Right renal pelvis (tissue), 4 donors: ENCODE results near the gene PIK3C3. TPM values are rescaled to one million over a fixed set of nuclear protein-coding genes. Genes with fewer than 3 reads are reported as not detected.
"Not testable (repeated sequence)": the region's sequence is repeated elsewhere in the genome, so short reads cannot be mapped to it uniquely, and the experiment has no call there.

Experiments used
- DNase-seq, 4 donors: peaks; one replicate each; pipeline ENCODE4 v3.0.0-alpha.2; 2013; ENCODE audit warnings: low read depth in 4 of 4, low spot score in 3 of 4, missing footprints in 1 of 4
- polyA plus RNA-seq, 4 donors: library from polyadenylated mRNA; unstranded; fragments of 120-200 nt; gene quantifications; one replicate each; pipeline ENCODE4 v1.2.1, GENCODE V29; 2013; ENCODE audit not compliant: insufficient read length in 4 of 4

PIK3C3 gene
- polyA plus RNA-seq, 4 donors, result 66.2 to 86.8 (median 78.4) TPM

DNA sequence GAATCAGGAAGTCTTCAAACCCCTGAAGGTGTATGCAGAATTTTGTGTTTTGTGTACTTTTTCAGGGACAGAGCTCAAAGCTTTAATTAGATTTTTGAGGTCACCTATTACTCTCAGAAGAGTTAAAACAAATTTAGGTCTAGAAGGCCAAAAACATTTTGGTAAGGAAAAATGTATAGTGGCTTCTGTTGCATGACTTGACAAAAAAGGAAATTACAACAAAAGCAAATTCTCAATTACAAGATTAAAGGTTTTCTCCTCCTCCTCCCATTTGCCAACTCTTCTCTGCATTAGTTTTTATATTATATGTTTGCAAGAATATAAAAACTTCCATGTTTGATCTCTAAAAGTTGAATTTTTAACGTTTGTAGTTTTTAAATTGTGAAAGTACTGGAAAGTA lies 4.0 kb downstream of the PIK3C3 start:
- DNase-seq, result no peak

DNA sequence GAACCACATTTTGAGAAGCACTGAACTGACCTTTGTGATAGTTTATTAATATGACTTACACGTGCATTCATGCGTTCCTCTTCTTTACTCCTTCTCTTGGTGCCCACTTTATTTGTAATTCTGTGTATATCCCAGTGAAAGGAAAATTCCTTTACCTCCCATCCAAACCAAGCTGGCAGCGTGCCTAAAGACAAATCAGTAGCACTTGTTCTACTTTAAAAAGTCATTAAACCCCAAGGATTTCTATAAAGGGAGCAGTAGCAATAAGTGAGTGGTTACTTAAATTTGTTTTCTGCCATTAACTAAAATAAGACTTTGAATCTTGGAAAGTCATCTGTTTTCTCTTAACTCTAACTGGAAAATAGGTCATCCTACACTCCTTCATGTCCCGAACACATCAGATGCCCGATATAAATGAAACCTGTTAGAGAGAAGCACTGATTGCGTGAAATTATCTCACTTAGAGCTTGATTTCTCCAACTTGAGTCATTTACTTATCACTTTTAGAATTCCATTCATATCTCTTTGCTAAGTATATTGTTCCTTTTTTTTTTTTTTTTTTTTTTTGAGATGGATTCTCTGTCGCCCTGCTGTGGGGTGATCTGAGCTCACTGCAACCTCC lies 10.7 kb downstream of the PIK3C3 start:
- no peak for DNase-seq

- no peak for DNase-seq
These were observed 11.9 kb downstream of the PIK3C3 start for GRCh38 chr18:41966943-41967342.

DNA sequence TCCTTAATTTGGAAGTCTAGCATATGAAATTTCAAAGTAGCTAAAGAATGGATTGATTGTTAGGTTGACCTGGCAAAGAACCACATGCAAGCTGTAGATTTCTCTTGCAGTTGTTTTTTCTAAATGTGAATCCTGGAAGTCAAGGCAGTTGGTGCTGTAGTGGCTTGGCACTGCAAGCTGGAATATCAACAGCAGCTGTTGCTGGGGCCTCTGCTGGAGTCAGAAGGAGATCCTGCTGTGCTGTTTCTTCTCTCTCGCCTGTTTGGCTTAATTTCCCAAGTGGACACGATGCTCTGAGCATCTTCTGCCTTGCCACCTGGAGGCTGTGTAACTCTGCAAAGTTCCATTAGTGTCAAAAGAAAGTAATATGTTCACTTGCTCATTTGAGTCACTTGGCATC lies 12.6 kb downstream of the PIK3C3 start:
- DNase-seq, result no peak

DNA sequence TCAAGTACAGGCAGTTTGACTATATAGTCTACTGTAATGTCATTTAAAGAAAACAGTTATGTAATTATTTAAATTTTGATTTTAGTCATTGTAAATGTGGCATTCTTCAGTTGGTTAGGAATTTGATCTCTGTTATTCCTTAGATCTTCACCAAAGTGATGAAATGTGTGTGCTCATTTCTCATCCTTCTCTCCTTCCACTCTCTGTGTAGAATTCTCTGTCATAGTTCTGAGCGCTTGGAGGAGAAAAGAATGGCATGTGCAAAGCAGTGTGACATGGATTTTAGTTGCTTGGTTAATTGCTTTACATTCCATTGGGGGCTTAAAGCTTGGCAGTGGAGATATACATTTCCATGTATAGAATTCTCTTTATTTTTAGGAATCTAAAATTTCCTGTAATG lies 14.8 kb downstream of the PIK3C3 start:
- no peak for DNase-seq

DNA sequence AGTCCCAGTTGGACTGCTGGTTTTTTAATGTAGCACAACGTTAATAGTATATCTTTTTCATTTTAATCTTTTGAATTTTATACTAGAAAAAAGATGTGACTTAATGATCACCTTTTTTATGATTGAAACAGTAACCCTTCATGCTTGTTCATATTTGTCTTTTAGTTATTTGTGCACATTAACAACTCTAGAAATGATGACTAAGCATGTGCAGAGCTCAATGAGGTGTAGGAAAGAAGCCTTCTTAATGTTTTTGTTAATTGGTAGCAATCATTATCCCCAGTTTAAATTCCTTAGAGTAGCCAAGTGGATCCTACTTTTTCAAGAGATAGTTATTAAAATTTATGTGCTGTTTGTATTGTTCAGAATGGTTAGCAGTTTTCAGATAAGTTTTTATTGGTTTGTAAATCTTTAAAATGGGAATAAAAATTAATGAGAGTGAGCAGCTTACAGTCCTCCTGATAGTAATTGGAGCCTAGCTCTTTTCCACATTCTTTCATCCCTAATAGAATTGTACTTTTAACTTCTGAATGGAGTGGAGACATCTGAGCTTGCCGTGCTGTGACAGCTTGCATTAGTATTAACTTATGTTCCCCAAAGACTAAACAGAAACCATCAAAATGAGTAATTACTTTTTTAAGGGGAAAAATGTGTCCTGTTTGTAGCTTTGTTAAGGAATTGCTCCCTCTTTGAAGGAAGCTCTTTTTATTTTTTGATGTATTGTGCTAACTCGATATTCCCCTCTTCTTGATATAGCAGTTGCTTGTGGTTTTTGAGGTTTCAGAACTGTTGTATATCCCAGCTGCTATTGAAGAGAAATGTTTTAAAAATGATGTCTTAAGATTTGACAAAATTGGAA lies 17.3 kb downstream of the PIK3C3 start:
- no peak for DNase-seq

DNA sequence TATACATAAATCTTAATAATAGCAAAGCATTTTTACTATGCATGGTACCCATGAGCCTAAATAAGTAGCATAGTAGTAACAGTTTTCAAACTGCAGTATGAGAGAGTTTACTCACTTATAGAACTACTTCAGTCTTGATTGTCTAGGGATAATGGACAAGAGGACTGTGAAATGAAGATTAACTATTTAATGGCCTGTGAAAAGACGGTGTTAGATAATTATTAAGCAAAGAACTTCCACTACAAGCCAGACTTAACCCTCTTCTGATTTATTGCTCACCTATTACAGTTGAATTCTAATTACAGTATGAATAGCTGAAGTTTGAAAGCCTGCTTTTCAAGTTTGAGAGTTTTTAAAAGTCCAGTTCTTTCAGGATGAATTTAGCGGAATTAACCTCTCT lies 18.9 kb downstream of the PIK3C3 start:
- DNase-seq, result no peak

DNA sequence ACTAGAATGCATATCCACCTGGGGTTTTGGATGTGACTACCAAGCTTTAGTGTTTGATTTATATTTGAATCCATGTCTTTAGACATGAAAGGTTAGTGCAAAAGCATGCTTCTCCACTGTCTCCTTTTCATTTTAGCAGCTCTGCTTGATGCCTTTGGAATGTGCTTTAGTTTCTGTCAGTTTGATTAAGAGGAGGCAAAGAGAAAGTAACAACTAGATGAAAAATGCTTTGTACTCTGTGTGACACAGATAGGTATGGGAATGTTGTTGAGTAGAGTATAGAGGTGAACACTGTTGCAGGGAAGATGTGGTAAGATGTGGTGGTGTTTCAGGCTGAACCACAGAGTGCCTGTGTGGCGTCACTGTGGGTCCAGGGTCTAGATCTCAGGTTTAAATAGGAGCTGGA lies 19.8 kb downstream of the PIK3C3 start:
- DNase-seq, result no peak

DNA sequence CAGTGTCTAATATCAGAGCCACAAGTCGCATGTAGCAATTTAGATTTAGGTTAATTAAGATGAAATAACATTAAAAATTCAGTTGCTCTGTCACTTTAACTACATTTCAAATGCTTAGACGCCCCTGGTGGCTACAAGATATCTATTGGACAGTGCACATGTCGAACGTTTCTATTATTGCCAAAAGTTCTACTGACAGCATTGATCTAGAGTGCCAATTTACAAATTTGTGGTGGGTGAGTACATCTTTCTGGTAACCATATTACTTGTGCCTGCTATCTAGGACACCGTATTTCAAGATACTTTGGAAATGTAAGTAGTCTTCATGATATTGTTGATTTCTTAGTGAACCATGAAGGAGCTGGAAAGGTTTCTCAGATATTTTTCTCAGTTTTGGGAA lies 20.2 kb downstream of the PIK3C3 start:
- no peak for DNase-seq

DNA sequence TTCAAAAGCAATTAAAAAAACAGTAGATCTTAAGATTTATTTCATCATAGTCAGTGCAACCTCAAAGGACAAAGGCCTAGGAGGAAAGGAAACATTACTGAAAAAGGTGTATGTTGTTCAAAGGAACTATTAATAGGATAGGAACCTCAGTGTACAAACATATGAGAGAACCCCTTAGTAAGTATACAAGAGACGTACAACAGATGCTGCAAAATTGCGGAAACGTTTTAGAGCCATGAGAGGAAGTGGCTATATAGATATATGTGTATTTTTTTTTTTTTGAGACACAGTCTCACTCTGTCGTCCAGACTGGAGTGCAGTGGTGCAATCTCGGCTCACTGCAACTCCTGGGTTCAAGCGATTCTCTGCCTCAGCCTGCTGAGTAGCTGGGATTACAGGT lies 22.2 kb downstream of the PIK3C3 start:
- DNase-seq, result no peak

DNA sequence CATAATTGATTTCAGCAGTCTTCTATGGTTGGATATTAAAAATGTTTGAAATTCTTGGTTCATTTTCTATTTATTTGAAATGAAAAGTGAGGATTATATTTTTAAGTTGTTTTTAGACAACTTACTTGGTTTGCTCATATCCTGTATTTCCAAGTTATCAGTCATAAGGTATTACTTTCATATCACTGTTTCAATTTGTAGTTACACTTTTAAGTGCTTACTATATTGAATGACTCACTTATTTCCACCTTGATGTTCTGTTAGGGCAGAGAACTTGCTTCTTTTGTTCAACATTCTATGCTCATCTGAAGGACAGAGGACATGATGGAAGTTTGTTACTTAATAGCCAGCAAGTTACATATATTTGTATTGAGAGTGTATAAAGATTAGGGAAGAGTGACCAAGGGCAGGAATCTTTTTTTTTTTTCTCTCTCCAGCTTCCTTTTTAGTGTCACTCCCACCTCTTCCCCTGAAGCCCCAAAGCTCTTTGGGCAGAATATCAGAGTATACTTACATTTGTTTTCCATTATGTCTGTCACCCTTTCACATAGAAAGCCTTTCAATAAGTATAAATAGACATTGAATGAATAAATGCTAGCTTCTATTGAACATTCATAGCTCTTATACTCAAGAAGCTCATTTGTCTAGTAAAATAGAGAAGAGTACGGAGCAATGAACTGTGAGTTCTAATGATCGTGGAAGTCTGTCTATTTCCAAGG lies 28.1 kb downstream of the PIK3C3 start:
- DNase-seq, result no peak

DNA sequence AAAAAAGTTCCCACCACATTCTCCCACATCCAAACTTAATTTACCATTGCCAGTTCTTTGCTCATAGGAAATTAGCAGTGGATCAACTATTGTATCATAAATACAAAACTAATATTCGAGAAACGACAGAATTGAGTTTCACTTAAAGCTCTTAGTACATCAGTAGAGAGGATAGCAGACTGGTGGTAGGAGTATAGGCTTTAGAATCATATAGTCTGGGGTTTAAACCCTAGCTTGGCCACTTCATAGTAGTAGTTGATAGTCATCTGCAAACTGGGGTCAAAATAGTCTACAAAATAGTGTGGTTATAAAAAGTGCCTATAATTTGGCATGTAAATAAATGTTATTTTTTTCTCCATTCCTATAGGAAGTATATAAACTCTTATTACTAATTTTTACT lies 30.9 kb downstream of the PIK3C3 start:
- DNase-seq, result no peak

DNA sequence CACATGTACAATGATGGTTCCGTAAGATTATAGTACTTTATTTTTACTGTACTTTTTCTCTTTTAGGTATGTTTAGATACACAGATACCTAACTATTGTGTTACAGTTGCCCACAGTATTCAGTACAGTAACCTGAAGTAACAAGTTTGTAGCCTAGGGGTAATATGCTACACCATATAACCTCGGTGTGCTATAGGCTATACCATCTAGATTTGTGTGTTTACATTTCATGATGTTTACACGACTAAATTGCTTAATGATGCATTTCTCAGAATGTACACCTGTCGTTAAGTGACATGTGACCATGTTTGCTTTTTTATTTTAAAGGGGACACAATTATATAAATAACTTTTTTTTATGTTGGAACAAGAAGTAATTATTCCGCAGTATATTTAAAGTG lies 34.5 kb downstream of the PIK3C3 start:
- DNase-seq, result no peak

GRCh38 chr18:41992066-41992465 lies 37.0 kb downstream of the PIK3C3 start:
- no peak for DNase-seq

DNA sequence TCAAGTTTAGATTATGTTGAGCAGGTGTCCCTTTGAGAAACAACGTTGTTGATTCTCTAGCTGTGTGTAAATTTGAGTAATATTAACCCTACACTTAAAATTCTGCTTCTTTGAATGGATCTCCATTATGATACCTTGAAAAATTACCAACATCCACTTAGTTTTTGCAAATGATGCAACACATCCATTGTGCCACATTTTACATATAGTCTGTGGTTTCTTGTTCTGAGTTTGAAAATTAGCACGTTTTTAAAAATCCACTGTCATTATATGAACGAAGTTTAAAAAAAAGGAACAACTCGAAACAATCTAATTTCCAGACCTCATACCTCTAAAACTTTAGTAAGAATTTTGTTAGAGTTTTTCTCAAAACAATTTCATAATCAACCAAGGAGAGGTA lies 37.7 kb downstream of the PIK3C3 start:
- no peak for DNase-seq

- DNase-seq, result no peak
These were observed 38.1 kb downstream of the PIK3C3 start for GRCh38 chr18:41993151-41993550.

DNA sequence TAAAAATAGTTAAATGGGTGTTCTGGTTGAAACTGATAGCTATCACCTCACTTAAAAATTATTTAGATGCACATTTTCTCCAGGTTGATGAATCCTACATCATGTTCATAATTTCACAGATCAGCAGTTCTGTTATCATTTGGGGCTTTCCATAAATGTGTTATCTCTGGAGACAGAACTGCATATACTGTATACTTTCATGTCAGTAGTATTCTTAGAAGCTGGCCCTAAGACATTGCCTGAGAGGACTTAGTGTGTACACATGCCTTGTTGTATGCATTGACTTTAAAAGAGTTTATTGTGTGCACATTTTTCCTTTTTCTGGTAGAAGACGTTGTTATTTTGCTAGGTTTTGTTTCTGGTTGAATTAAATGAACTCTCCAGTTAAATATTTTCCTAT lies 41.0 kb downstream of the PIK3C3 start:
- no peak for DNase-seq

- DNase-seq, result no peak
These were observed 44.7 kb downstream of the PIK3C3 start for GRCh38 chr18:41999751-42000150.

DNA sequence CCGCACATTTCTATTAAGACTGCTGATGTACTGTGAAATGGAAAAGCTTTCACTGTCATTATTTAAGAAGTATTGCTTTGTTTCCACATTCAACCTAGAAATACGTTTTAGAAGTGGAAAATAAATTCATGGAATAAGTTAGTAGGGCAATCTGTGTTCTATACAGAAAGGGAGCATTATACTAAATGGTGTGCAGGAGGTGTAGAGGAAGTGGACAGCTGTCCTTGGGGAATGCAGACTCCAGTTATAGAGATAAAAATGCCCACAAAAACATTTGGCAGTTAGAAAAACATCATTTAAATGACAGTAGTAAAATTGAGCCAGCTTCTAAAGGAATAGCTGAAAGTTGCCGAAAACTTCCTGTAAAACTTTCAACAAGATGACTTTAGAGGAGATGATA lies 46.8 kb downstream of the PIK3C3 start:
- DNase-seq, result no peak

DNA sequence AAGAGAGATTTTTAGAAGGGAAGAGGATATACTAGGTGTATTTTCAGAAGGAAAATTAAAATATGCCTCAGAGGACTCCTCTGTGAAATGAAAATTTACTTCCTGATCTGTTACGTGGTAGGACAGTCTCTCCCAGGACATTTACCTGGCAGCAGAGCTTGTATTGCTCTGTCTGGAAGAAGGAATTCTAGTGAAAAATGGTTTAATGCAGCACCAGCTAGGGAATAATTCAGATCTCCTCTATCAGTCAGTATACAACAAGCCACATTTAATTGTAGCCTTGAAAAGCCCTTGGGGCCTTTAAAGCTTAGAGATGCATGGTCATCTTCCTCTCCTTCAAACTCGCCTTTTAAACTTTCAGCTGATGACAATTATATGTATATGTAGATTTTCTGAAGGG lies 49.6 kb downstream of the PIK3C3 start:
- no peak for DNase-seq

DNA sequence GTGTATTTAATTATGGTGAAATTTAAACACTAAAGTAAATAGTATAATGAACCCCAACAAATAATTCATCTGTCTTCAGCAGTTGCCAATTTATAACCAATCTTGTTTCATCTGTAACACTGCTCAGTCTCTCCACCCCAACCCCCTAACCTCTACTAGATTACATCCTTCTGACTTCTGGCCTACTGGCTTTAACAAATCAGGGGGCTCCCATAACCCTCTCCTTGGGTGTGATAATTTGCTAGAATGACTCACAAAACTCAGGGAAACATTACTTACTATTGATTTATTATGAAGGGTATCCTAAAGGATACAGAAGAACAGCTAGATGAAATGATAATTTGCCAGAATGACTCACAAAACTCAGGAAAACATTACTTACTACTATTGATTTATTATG lies 50.7 kb downstream of the PIK3C3 start:
- no peak for DNase-seq

GRCh38 chr18:42009457-42009856 lies 54.4 kb downstream of the PIK3C3 start:
- DNase-seq, result not testable (repeated sequence)
